CD4-positive, alpha-beta T cell treated with Interferon gamma for 1 hour (primary cell): ENCODE measurements around the gene IMP3.

Source experiments
- DNase-seq: peaks from one replicate; pipeline ENCODE4 v3.0.0-alpha.2; 2020

IMP3 gene

GRCh38 chr15:75672646-75673425 is 32.8 kb upstream of the IMP3 start:
- DNase-seq = no peak

- DNase-seq = no peak
Observed at GRCh38 chr15:75671730-75672602, 31.9 kb upstream of the IMP3 start.

- no peak for DNase-seq
Observed at GRCh38 chr15:75669879-75670212, 29.8 kb upstream of the IMP3 start.

DNA sequence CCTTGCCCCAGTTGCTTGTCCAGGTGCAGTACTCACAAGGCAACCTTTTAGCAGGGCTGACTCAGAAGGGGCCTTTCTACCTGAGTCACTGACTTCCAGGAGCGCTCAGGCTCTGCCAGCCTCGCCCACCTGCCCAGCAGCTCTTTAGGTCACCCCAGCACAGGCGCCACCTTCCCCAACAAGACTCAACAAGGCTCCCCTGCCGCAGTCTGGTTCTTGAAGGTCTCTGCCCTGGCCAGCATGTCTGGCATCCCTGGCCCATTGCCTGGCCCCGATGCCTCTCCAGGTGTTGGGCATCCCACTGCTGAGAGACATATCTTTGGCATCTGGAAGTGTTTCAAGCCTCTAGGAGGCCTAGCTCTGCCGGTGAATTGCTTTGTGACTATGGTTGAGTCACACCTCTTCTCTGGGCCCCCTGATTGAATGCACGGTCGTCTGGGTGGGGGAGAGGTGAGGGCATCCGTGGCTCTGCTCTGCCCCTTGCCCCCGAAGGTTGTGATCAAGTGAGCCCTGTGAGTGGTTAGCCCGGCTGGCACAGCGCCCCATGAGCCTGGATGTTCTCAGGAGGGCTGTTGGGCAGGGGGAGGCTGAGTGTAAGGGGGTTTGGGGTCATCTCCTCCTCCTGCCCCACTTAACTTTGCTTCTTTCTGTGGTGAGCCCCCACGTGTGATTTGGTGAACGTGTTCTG is 29.3 kb upstream of the IMP3 start:
- DNase-seq = no peak

DNA sequence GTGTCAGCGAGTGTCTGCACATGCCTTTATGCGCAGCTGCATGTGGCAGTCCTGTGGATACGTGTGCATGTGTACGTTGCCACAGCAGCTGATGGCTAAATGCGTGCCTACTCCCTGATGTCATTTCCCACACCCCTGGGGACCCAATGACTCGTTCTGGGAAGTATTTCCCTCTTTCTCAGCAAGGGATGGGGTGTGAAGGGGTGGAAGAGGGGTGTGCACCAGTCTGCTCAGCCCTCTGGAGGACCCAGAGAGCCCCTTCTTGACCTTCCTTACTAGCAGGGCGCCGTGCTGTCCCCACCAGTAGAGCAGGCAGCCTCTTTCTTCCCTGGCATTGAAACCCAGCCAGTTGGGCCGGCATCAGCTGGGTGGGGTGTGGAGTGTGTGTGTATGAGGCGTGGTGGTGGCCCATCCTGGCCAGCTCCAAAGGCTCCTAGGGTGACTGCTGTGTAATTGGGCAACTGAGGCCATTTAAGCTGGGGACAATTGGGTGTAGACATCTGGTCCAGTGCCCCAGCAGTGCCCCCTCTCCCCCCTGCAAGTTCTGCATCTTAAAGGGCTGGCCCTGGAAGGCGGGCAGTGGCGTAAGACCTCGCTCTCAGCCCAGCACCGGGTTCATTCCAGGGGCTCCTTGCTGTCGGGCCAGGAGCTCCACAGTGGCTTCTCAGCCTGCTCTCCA is 26.9 kb upstream of the IMP3 start:
- no peak for DNase-seq

- no peak for DNase-seq
Observed at GRCh38 chr15:75663931-75664421, 24.0 kb upstream of the IMP3 start.

GRCh38 chr15:75662823-75663519 is 22.9 kb upstream of the IMP3 start:
- no peak for DNase-seq

- no peak for DNase-seq
Observed at GRCh38 chr15:75661756-75662140, 21.7 kb upstream of the IMP3 start.

- DNase-seq = no peak
Observed at GRCh38 chr15:75661100-75661755, 21.2 kb upstream of the IMP3 start.

- DNase-seq = no peak
Observed at GRCh38 chr15:75659928-75660645, 20.1 kb upstream of the IMP3 start.

DNA sequence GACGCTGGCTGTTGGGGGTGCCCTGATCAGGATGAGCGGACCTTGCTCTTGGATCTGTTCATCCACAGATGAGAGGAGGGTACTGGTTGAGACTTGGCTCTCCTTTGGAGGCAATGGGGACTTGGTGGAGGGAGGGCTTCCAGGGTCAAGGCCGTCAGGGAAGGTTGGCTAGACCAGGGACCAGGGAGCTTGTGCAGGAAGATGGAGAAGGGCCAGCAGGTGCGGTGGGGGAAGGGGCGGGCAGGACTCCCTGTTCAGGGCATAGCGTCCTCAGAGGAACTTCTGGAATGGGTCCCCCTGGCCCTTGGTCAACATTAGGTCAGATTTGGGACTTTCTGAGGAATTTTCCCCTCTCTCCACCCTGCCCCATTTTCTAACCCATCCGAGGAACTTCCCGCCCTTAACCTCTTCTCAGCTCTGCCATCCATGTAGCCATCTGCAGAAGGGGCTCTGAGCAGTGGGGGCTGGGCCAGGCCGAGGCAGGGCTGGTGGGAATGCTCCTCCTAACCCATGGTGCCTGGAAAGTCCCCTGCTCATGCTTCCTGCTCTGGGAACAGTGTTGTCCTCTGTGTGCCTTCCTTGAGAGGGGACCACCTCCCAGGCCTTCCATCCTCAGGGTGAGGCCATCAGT is 19.2 kb upstream of the IMP3 start:
- no peak for DNase-seq

DNA sequence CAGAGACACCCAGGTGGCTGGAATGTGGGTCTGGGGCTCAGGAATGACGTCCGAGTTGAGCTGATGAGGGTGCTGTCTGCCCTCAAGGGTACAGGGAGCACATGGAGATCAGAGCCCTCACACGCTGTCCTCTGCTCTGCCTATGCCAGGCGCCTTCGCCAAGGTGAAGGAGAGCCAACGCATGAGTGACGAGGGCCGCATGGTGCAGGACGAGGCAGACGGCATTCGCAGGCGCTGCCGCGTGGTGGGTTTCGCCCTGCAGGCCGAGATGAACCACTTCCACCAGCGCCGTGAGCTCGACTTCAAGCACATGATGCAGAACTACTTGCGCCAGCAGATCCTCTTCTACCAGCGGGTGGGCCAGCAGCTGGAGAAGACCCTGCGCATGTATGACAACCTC is 16.8 kb upstream of the IMP3 start:
- no peak for DNase-seq

GRCh38 chr15:75656331-75656730 is 16.3 kb upstream of the IMP3 start:
- DNase-seq = no peak

GRCh38 chr15:75655931-75656330 is 15.9 kb upstream of the IMP3 start:
- DNase-seq = no peak

DNA sequence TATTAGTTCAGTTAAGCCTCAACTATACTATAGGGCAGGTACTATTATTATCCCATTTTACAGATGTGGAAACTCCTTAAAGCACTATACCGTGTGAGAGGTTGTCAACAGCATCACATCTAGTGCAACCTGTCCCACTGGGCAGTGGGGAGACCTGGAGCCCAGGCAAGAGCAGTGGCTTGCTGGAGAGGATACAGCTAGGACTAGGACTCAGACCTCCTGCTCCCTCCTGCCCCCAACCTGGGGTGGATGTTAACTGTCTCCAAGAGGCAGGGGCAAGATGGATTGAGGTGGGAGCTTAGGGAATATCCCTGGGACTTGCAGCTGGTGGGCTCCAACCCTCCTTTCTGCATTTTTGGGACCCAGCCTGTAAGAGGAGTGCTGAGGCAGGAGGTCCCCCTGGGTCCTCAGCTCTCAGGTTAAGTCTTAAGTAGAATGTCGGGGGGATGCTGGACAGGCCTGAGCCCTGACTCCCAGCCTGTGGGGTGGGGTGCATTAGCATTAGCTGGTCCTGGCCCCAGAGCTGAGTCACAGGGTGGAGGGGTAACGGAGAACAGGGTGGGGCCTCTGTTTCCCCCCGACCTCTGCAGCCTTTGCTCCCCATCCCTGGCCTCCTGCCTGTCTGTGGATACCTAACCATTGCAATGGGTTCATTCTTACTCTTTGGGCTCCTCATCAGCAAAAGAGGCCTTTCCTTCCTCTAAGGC is 14.3 kb upstream of the IMP3 start:
- no peak for DNase-seq

GRCh38 chr15:75653347-75653913 is 13.4 kb upstream of the IMP3 start:
- DNase-seq = no peak

DNA sequence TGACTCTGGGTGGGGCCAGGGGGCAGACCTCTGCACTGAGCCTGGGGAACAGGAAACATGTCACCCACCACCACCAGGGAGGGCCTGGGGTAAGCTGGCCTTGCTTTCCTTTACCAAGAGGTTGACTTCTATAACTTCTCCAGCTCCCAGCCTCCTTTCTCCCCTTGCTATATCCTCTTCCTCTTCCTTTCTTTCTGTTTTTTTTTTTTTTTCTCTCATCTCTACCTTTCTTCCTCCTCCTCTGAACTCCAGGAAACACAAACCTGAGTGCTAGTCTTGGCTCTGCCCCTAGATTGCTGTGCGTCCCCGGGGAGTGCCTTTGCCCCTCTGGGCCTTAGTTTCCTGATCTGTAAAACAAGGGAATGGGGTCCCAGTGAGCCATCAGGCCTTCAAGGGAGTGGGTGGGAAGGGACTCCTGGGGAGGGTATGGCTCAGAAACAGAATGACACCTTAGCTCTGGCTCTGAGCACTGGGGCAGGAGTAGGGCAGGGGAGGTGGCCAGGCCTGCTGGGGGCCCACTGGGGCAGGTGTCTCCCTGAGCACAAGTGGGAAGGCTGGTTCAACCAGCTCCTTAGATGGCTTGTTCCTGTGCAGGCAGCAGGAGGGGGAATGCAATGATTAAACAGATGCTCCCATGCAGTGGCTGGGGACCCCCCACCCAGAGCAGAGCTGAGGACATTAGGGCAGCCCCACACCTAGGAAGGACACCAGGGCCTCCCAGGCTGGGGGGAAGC is 12.0 kb upstream of the IMP3 start:
- no peak for DNase-seq

- no peak for DNase-seq
Observed at GRCh38 chr15:75650908-75651809, 11.1 kb upstream of the IMP3 start.
